Activated naive CD8-positive, alpha-beta T cell treated with anti-CD3 and anti-CD28 coated beads for 36 hours (primary cell): Measurements from ENCODE around the gene CDC123. TPM values are rescaled to one million over a fixed set of nuclear protein-coding genes. Genes with fewer than 3 reads are reported as not detected.
"Not testable (repeated sequence)": the region's sequence is repeated elsewhere in the genome, so short reads cannot be mapped to it uniquely, and the experiment has no call there.

Experiments
- DNase-seq: peaks from one replicate; pipeline ENCODE4 v3.0.0; 2021
- H3K27ac Mint-ChIP-seq: one replicate; pipeline ENCODE4 v1.8.0; 2022; ENCODE audit warnings: mild to moderate bottlenecking, moderate library complexity, mixed read lengths
- H3K27me3 Mint-ChIP-seq: one replicate; pipeline ENCODE4 v1.8.0; 2022; ENCODE audit warnings: mild to moderate bottlenecking, mixed read lengths
- H3K36me3 Mint-ChIP-seq: one replicate; pipeline ENCODE4 v1.8.0; 2021; ENCODE audit warnings: mild to moderate bottlenecking, mixed read lengths
- H3K4me1 Mint-ChIP-seq: one replicate; pipeline ENCODE4 v1.8.0; 2021; ENCODE audit warnings: mixed read lengths
- H3K4me3 Mint-ChIP-seq: one replicate; pipeline ENCODE4 v1.8.0; 2022; ENCODE audit warnings: mild to moderate bottlenecking, moderate library complexity, mixed read lengths
- H3K9me3 Mint-ChIP-seq: one replicate; pipeline ENCODE4 v1.8.0; 2022; ENCODE audit warnings: mixed read lengths
- total RNA-seq, 2 experiments: library from RNA; stranded (reverse); gene quantifications; one replicate each; pipeline ENCODE4 v1.2.3, GENCODE V29; 2021

The CDC123 gene
- 100 to 1,000 TPM; 162 to 170 TPM for total RNA-seq

- Mint-ChIP-seq H3K4me1 (peaks cover 29% of the 10 kb centered on the region), H3K36me3 (peaks cover 37% of the 10 kb centered on the region), H3K4me3 (peak within 1 kb of the TSS; percentile 92), H3K9me3 (no peaks in the 10 kb centered on the region), H3K27me3 (no peaks in the 10 kb centered on the region), H3K27ac (peak within 1 kb of the TSS; percentile 98)
- DNase-seq, result peak; percentile 87
These were observed at the start of gene CDC123, which contains the start of gene NUDT5 for GRCh38 chr10:12195603-12196506. Gene CDC123, plus strand, starts transcription at chr10:12196188. Its CDS starts 58 bp downstream, at chr10:12196246. Gene NUDT5, minus strand, starts transcription at chr10:12195891. Its CDS starts 9,600 bp downstream, at chr10:12186291.

- H3K27ac Mint-ChIP-seq, result no peak overlapping the region
- H3K36me3 Mint-ChIP-seq, result peaks cover 15% of the 10 kb centered on the region
- no peaks in the 10 kb centered on the region for H3K9me3 Mint-ChIP-seq
- H3K4me1 Mint-ChIP-seq, result no peaks in the 10 kb centered on the region
- H3K4me3 Mint-ChIP-seq, result no peak overlapping the region
- no peak for DNase-seq
- H3K27me3 Mint-ChIP-seq, result no peaks in the 10 kb centered on the region
These were observed 45.8 kb upstream of the CDC123 start for GRCh38 chr10:12150163-12150562.

- Mint-ChIP-seq H3K9me3 (no peaks in the 10 kb centered on the region), H3K36me3 (peaks cover 15% of the 10 kb centered on the region), H3K27ac (no peak overlapping the region), H3K4me1 (no peaks in the 10 kb centered on the region), H3K4me3 (no peak overlapping the region), H3K27me3 (no peaks in the 10 kb centered on the region)
- no peak for DNase-seq
These were observed 41.5 kb upstream of the CDC123 start for GRCh38 chr10:12154516-12154915.

- no peaks in the 10 kb centered on the region for H3K27me3 Mint-ChIP-seq
- peaks cover 6% of the 10 kb centered on the region for H3K36me3 Mint-ChIP-seq
- DNase-seq, result no peak
- H3K4me1 Mint-ChIP-seq, result no peaks in the 10 kb centered on the region
- no peak overlapping the region for H3K4me3 Mint-ChIP-seq
- H3K9me3 Mint-ChIP-seq, result no peaks in the 10 kb centered on the region
- no peak overlapping the region for H3K27ac Mint-ChIP-seq
These were observed 39.4 kb upstream of the CDC123 start for GRCh38 chr10:12156367-12157123.

GRCh38 chr10:12158111-12158510, 37.9 kb upstream of the CDC123 start:
- no peak overlapping the region for H3K27ac Mint-ChIP-seq
- DNase-seq, result no peak
- H3K4me1 Mint-ChIP-seq, result no peaks in the 10 kb centered on the region
- no peaks in the 10 kb centered on the region for H3K27me3 Mint-ChIP-seq
- H3K9me3 Mint-ChIP-seq, result no peaks in the 10 kb centered on the region
- H3K4me3 Mint-ChIP-seq, result no peak overlapping the region
- H3K36me3 Mint-ChIP-seq, result peaks cover 8% of the 10 kb centered on the region

GRCh38 chr10:12160664-12161063, 35.3 kb upstream of the CDC123 start:
- H3K4me3 Mint-ChIP-seq, result no peak overlapping the region
- no peak for DNase-seq
- no peaks in the 10 kb centered on the region for H3K4me1 Mint-ChIP-seq
- H3K9me3 Mint-ChIP-seq, result no peaks in the 10 kb centered on the region
- peaks cover 11% of the 10 kb centered on the region for H3K36me3 Mint-ChIP-seq
- no peak overlapping the region for H3K27ac Mint-ChIP-seq
- H3K27me3 Mint-ChIP-seq, result no peaks in the 10 kb centered on the region

- DNase-seq, result no peak
- Mint-ChIP-seq H3K9me3 (no peaks in the 10 kb centered on the region), H3K27me3 (no peaks in the 10 kb centered on the region), H3K4me1 (no peaks in the 10 kb centered on the region), H3K4me3 (no peak overlapping the region), H3K36me3 (peaks cover 10% of the 10 kb centered on the region), H3K27ac (no peak overlapping the region)
These were observed 33.1 kb upstream of the CDC123 start for GRCh38 chr10:12162927-12163326.

- Mint-ChIP-seq H3K9me3 (no peaks in the 10 kb centered on the region), H3K4me1 (no peaks in the 10 kb centered on the region), H3K27ac (no peak overlapping the region)
These were observed 31.9 kb upstream of the CDC123 start for GRCh38 chr10:12164085-12164484.

GRCh38 chr10:12165036-12165435, 31.0 kb upstream of the CDC123 start:
- peaks cover 12% of the 10 kb centered on the region for H3K36me3 Mint-ChIP-seq
- no peaks in the 10 kb centered on the region for H3K27me3 Mint-ChIP-seq
- H3K27ac Mint-ChIP-seq, result no peak overlapping the region
- no peak overlapping the region for H3K4me3 Mint-ChIP-seq
- no peak for DNase-seq
- no peaks in the 10 kb centered on the region for H3K4me1 Mint-ChIP-seq
- H3K9me3 Mint-ChIP-seq, result no peaks in the 10 kb centered on the region

More at GRCh38 chr10:12164085-12164484, 31.9 kb upstream of the CDC123 start:
- no peak for DNase-seq
- Mint-ChIP-seq H3K27me3 (no peaks in the 10 kb centered on the region), H3K4me3 (no peak overlapping the region), H3K36me3 (peaks cover 10% of the 10 kb centered on the region)

GRCh38 chr10:12165999-12166775, 29.8 kb upstream of the CDC123 start:
- Mint-ChIP-seq H3K27ac (no peak overlapping the region), H3K36me3 (peaks cover 14% of the 10 kb centered on the region)

GRCh38 chr10:12171512-12171911, 24.5 kb upstream of the CDC123 start:
- not testable (repeated sequence) for H3K27me3 Mint-ChIP-seq, H3K27ac Mint-ChIP-seq, DNase-seq, H3K9me3 Mint-ChIP-seq, H3K4me3 Mint-ChIP-seq, H3K4me1 Mint-ChIP-seq
- H3K36me3 Mint-ChIP-seq, result peaks cover 27% of the 10 kb centered on the region

More at GRCh38 chr10:12165999-12166775, 29.8 kb upstream of the CDC123 start:
- Mint-ChIP-seq H3K4me1 (no peaks in the 10 kb centered on the region), H3K4me3 (no peak overlapping the region), H3K27me3 (no peaks in the 10 kb centered on the region), H3K9me3 (no peaks in the 10 kb centered on the region)
- no peak for DNase-seq

- H3K36me3 Mint-ChIP-seq, result peaks cover 25% of the 10 kb centered on the region
- H3K4me1 Mint-ChIP-seq, result peaks cover 16% of the 10 kb centered on the region
- H3K27ac Mint-ChIP-seq, result no peak overlapping the region
- no peak for DNase-seq
- H3K4me3 Mint-ChIP-seq, result no peak overlapping the region
- no peaks in the 10 kb centered on the region for H3K27me3 Mint-ChIP-seq
- H3K9me3 Mint-ChIP-seq, result no peaks in the 10 kb centered on the region
These were observed 18.3 kb upstream of the CDC123 start for GRCh38 chr10:12177642-12178041.

GRCh38 chr10:12179606-12180170, 16.3 kb upstream of the CDC123 start:
- peaks cover 22% of the 10 kb centered on the region for H3K36me3 Mint-ChIP-seq
- no peak overlapping the region for H3K27ac Mint-ChIP-seq
- DNase-seq, result no peak
- H3K27me3 Mint-ChIP-seq, result no peaks in the 10 kb centered on the region
- H3K4me3 Mint-ChIP-seq, result no peak overlapping the region
- peaks cover 16% of the 10 kb centered on the region for H3K4me1 Mint-ChIP-seq
- H3K9me3 Mint-ChIP-seq, result no peaks in the 10 kb centered on the region

- no peaks in the 10 kb centered on the region for H3K9me3 Mint-ChIP-seq
- H3K4me3 Mint-ChIP-seq, result no peak overlapping the region
- H3K27ac Mint-ChIP-seq, result peak overlapping the region; percentile 87
- DNase-seq, result no peak
- no peaks in the 10 kb centered on the region for H3K27me3 Mint-ChIP-seq
- peaks cover 21% of the 10 kb centered on the region for H3K36me3 Mint-ChIP-seq
- peaks cover 16% of the 10 kb centered on the region for H3K4me1 Mint-ChIP-seq
These were observed 15.6 kb upstream of the CDC123 start for GRCh38 chr10:12180221-12180974.
